ENCODE measurements around the gene YTHDF2. TPM values are rescaled to one million over a fixed set of nuclear protein-coding genes. Genes with fewer than 3 reads are reported as not detected.

The YTHDF2 gene
- total RNA-seq, 1 experiment from 2014 or later = 117 TPM

- Mint-ChIP-seq H3K36me3 (ENCODE audit: insufficient read depth, unreplicated experiment) (peaks cover 6% of the 10 kb centered on the region), H3K9me3 (ENCODE audit: low read depth, unreplicated experiment) (no peaks in the 10 kb centered on the region), H3K4me3 (ENCODE audit: low read depth, unreplicated experiment) (no peak overlapping the region), H3K27ac (ENCODE audit: unreplicated experiment) (no peak overlapping the region), H3K27me3 (ENCODE audit: unreplicated experiment) (no peaks in the 10 kb centered on the region), H3K4me1 (ENCODE audit: low read depth, unreplicated experiment) (peaks cover 11% of the 10 kb centered on the region)
- intact Hi-C loops (cut with micrococcal nuclease; ENCODE audit: unreplicated experiment) = loop anchor here (10.0 kb wide), 1 partner anchor 423 kb away; no protein-coding TSS in a partner anchor
- no peak for DNase-seq
- no TSS peak for BruUV-seq (replicated peaks)
- CTCF ChIA-PET = no interaction called here
- TF ChIP-seq CTCF (IDR thresholded peaks at IDR 0.05; ENCODE audit: unreplicated experiment) = no peak
Measured at GRCh38 chr1:28781305-28781704, 44.6 kb downstream of the YTHDF2 start.

- no peak for TF ChIP-seq CTCF (IDR thresholded peaks at IDR 0.05; ENCODE audit: unreplicated experiment)
- peaks cover 6% of the 10 kb centered on the region for H3K36me3 Mint-ChIP-seq (ENCODE audit: insufficient read depth, unreplicated experiment)
- CTCF ChIA-PET = no interaction called here
Measured at GRCh38 chr1:28782011-28782410, 45.3 kb downstream of the YTHDF2 start.

GRCh38 chr1:28783363-28783762 is 46.6 kb downstream of the YTHDF2 start:
- CTCF ChIA-PET = interaction anchor here (0.7 to 1.4 kb wide), 3 partner anchors 8 to 140 kb away, joined by 3 to 6 read pairs (median 4); partner anchors contain the start of gene TAF12
- peaks cover 6% of the 10 kb centered on the region for H3K27me3 Mint-ChIP-seq (ENCODE audit: unreplicated experiment)
- no peak overlapping the region for H3K27ac Mint-ChIP-seq (ENCODE audit: unreplicated experiment)
- DNase-seq = no peak
- no peaks in the 10 kb centered on the region for H3K9me3 Mint-ChIP-seq (ENCODE audit: low read depth, unreplicated experiment)
- peaks cover 11% of the 10 kb centered on the region for H3K4me1 Mint-ChIP-seq (ENCODE audit: low read depth, unreplicated experiment)
- no peak overlapping the region for H3K4me3 Mint-ChIP-seq (ENCODE audit: low read depth, unreplicated experiment)
- H3K36me3 Mint-ChIP-seq (ENCODE audit: insufficient read depth, unreplicated experiment) = peaks cover 6% of the 10 kb centered on the region
- no TSS peak for BruUV-seq (replicated peaks)
- intact Hi-C loops (cut with micrococcal nuclease; ENCODE audit: unreplicated experiment) = loop anchor here (10.0 kb wide), 1 partner anchor 421 kb away; no protein-coding TSS in a partner anchor
- no peak for TF ChIP-seq CTCF (IDR thresholded peaks at IDR 0.05; ENCODE audit: unreplicated experiment)

More at GRCh38 chr1:28782011-28782410, 45.3 kb downstream of the YTHDF2 start:
- intact Hi-C loops (cut with micrococcal nuclease; ENCODE audit: unreplicated experiment) = loop anchor here (10.0 kb wide), 1 partner anchor 423 kb away; no protein-coding TSS in a partner anchor
- BruUV-seq (replicated peaks) = no TSS peak
- Mint-ChIP-seq H3K4me3 (ENCODE audit: low read depth, unreplicated experiment) (no peak overlapping the region), H3K27me3 (ENCODE audit: unreplicated experiment) (no peaks in the 10 kb centered on the region), H3K9me3 (ENCODE audit: low read depth, unreplicated experiment) (no peaks in the 10 kb centered on the region), H3K27ac (ENCODE audit: unreplicated experiment) (no peak overlapping the region), H3K4me1 (ENCODE audit: low read depth, unreplicated experiment) (peaks cover 11% of the 10 kb centered on the region)
- DNase-seq = no peak

GRCh38 chr1:28789412-28789811 is 52.7 kb downstream of the YTHDF2 start:
- BruUV-seq (replicated peaks) = no TSS peak
- TF ChIP-seq CTCF (IDR thresholded peaks at IDR 0.05; ENCODE audit: unreplicated experiment) = no peak
- peaks cover 11% of the 10 kb centered on the region for H3K4me1 Mint-ChIP-seq (ENCODE audit: low read depth, unreplicated experiment)
- intact Hi-C loops (cut with micrococcal nuclease; ENCODE audit: unreplicated experiment) = loop anchor here (5.0 to 10.0 kb wide), 2 partner anchors 243 to 415 kb away; no protein-coding TSS in a partner anchor
- H3K36me3 Mint-ChIP-seq (ENCODE audit: insufficient read depth, unreplicated experiment) = peaks cover 11% of the 10 kb centered on the region
- H3K27me3 Mint-ChIP-seq (ENCODE audit: unreplicated experiment) = peaks cover 59% of the 10 kb centered on the region
- CTCF ChIA-PET = no interaction called here
- H3K4me3 Mint-ChIP-seq (ENCODE audit: low read depth, unreplicated experiment) = no peak overlapping the region
- H3K9me3 Mint-ChIP-seq (ENCODE audit: low read depth, unreplicated experiment) = no peaks in the 10 kb centered on the region
- no peak overlapping the region for H3K27ac Mint-ChIP-seq (ENCODE audit: unreplicated experiment)
- DNase-seq = no peak
